LNCAP (cell line): Measurements from ENCODE around the gene ALPI.

Experiments
- CTCF ChIP-seq: fragments of 450-650 bp; IDR thresholded peaks from 2 replicates; pipeline ENCODE4 v1.5.1; 2017; ENCODE audit warnings: mild to moderate bottlenecking

The ALPI gene

GRCh38 chr2:232485757-232486557 lies 30.0 kb downstream of the ALPI start:
- TF ChIP-seq CTCF, result no peak

- no peak for TF ChIP-seq CTCF
These were observed 30.8 kb downstream of the ALPI start for GRCh38 chr2:232486558-232487384.

- TF ChIP-seq CTCF, result no peak
These were observed 31.6 kb downstream of the ALPI start, which contains the start of gene ECEL1 for GRCh38 chr2:232487385-232488096. TSS of gene ECEL1 (minus strand) at chr2:232487834. CDS start at chr2:232486653, 1,181 bp downstream.

- no peak for TF ChIP-seq CTCF
These were observed 32.3 kb downstream of the ALPI start for GRCh38 chr2:232488097-232488711.

- TF ChIP-seq CTCF, result no peak
These were observed 32.9 kb downstream of the ALPI start for GRCh38 chr2:232488721-232489300.

GRCh38 chr2:232489516-232490220 lies 33.7 kb downstream of the ALPI start:
- TF ChIP-seq CTCF, result no peak
